Stimulated activated CD4-positive, alpha-beta T cell treated with anti-CD3 and anti-CD28 coated beads, Interleukin-2, amount 100 ng/mL, for 24 hours (primary cell): Measurements from ENCODE around the gene KMT5B.

Experiments used
- DNase-seq, 2 donors: peaks; one replicate each; pipeline ENCODE4 v3.0.0-alpha.2; 2020

Gene KMT5B

DNA sequence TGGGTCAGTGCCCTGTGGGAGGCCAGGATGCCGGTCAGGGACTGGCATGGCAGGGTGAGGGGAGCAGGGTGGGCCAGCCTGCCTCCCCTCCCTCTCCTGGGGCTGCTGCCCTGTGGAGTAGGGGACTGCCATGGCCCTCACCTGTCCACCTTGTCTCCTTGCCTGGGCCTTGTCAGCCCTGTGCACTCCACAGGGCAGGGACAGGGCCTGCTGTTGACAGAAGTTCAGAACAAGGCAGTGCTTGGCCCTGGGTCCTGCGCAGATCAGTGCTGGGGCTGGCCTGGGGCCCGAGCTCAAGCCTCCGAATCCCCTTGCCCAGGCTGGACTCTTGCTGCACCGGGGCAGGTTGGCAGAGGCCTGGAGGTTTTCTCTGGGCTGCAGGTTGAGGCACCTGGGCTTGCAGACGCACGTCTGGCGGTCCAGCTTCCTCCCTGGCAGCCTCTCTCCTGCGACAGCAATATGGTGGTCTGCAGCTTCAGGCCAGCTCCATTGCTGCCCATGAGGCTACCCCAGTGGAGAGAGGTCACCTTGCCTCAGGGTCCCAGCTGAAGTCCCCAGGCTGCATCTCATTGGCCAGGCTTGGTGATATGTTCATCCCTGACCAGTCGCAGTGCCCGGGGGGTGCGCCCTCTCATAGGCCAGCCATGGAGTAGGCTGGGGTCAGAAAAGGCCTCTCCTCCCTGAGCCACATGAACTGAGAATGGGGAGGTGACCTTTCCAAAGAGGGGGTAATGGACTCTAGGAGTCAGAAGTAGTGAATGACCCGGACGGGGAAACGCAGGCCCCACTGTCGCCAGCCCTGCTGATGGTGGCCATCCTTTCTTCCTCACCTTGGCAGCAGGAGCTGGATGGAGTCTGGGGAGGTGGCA, 70.4 kb downstream of the KMT5B start:
- DNase-seq, result no peak

DNA sequence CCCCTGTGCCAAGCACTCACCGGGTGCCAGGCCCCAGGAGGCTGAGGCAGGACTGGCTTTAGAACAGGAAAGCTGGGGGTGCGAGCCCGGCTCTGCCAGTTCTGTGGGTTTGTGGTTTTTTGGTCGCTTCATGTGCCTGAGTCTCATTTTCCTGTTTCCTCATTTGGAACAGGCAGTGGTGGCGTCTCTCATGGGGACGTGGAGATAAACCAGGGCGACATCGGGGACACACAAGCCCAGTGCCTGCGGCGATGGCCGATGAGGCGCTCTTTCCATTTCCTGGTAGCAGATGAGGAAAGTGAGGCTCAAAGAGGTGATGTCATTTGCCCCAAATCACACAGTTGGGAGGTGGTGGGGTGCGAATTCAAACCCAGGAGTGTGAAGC, 71.1 kb downstream of the KMT5B start:
- DNase-seq, result peak; percentile 35 to 71

DNA sequence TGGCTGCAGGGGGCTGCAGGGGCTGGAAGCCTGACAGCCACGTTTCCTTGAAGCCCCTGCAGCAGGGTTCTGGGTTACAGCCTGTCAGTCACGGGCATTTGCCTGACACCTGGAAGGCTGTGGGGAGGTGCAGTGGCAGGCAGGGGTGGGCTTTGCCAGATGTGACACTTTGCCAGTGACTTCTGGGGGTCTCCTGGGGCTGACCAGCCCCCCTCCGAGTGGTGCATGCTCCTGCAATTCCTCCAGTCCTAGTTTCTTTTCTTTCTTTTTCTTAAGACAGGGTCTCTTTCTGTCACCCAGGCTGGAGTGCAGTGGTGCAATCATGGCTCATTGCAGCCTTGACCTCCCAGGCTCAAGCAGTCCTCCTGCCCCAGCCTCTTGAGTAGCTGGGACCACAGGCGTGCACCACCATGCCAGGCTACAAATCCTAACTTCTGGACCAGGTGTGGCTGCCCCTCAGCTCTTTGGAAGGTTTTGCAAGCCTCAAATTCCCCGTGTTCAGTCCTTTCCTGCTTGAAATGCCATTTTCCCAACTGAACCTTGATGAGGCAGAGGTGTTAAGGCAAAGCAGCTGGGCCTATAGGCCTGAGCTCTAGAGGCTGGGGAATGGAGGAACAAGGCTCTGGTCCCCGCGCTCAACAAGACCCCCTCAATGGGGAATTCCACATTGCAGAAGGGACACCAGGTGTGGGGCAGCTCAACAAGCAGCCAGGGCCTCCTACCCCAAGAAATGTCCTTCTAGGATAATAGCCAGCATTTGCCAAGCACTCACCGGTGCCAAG, 71.7 kb downstream of the KMT5B start:
- DNase-seq, result no peak

DNA sequence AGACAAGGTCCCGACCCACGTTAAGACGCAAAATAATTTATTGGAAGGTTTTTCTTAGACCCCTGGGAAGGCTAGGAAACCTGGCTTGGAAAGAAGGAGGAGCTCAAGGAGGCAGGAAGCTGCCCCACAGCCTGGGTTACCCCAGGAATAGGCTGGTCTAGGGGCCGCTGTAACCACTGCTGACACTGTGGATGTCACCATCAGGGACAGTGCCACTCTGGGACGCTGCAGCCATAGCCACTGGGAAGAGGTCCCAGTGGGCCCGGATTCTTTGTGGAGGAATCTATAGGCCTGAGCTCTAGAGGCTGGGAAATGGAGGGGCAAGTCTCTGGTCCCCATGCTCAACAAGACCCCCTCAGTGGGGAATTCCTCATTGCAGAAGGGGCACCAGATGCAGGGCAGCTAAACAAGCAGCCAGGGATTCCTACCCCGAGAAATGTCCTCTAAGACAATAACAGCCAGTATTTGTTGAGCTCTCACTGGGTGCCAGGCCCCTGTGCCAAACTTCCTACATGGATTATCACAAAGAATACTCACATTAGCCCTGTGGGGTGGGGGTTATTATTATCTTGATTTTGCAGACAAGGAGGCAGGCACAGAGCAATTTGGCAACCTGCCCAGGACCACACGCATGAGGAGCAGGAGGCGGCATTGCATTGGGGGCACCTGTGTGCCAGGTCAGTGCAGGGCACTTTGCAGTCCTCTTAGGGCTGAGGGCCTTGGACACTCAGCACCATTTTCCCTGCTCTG, 72.4 kb downstream of the KMT5B start:
- no peak for DNase-seq

DNA sequence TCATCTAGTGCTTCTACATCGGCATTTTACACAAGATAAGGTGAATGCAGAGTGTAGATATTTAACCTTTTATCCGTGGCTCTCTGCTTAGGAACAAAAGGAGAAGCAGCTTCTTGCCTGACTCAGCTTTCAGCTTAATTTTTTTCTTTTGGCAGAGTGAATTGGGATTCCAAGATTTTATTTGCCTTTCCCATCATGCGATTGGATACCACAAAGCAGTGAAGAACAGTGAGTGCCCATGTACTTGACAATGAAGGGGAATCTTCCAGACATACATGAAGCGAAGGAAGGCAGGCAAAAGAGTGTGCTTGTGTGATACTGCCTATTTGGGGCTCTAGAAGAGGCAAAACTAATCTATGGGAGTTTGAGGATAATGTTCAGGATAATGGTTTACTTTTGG, 74.9 kb downstream of the KMT5B start:
- DNase-seq, result no peak

DNA sequence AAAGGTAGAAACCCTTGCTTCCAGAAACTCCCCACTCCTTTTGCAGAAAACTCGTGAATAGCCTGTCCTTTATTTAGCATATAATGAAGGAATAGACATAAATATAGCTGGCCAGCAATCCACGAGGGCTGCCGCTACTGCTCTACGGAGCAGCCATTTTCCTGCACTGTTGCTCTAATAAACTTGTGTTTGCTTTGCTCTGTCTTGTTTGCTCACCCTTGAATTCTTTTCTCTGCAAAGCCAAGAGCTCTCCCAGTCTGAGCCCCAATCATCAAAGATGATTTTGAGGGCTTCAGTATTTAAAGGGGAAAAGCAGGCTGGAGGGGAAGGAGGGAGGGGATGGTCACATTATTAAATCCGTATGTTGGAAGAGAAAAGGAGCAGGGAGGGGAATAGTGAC, 75.3 kb downstream of the KMT5B start:
- DNase-seq, result no peak

DNA sequence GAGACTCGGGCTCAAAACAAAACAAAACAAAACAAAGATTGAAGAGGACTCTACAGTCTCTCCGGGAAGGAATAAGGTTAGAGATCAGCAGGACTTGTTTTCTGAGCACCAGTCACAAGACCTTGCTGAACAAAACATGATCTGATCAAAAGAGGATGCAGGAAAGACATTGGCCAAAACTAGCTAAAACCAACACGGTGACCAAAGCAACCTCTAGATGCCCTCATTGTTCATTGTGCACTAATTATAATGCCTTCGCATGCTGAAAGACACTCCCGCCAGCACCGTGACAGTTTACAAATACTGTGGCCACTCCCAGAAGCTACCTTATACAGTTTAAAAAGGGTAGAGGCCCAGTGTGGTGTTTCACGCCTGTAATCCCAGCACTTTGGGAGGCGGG, 76.2 kb downstream of the KMT5B start:
- no peak for DNase-seq

DNA sequence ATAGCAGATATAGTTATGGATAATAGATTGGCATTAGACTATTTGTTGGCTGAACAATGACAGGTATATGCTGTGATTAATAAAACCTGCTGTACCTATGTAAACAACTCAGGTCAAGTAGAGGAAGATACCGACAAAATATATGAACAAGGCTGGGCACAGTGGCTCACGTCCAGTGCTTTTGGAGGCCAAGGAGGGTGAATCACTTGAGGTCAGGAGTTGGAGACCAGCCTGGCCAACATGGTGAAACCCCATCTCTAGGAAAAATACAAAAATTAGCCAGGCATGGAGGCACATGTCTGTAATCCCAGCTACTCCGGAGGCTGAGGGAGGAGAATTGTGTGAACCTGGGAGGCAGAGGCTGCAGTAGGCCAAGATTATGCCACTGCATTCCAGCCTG, 77.9 kb downstream of the KMT5B start:
- no peak for DNase-seq

DNA sequence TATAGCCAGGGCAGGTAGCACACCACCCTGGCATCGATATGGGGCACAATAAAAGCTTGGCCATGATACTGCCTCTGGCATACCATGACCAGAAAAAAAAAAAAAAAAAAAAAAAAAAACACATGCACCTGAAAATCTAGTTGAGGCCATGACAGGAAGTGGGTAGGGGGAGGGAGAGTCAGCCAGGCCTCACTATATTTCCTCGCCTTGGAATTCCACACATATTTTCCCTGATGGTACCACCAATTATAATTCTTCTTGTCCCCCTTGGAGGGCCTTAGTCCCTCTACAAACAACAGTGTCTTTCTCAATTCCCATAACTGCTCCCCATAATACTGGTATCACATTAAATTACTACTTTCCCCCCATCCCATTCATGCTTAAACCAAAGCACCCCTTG, 79.3 kb downstream of the KMT5B start:
- no peak for DNase-seq

DNA sequence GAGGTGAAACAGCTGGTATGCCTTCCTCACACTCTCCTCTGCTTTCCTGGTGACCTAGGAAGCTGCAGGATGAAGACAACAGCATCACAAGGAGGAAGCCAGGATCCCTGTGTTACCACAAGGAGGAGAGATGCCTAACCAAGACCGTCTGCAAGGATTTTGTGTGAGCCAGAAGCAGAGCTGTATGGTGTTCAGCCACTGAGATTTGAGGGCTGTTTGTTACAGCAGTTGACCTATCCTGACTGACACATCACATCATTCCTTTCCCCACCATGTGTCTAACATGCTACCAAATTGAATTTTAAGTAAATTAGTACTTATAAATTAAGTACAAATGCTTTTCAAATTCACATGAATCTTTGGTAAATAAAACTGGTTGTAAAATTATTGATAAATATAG, 83.0 kb downstream of the KMT5B start:
- DNase-seq, result no peak

DNA sequence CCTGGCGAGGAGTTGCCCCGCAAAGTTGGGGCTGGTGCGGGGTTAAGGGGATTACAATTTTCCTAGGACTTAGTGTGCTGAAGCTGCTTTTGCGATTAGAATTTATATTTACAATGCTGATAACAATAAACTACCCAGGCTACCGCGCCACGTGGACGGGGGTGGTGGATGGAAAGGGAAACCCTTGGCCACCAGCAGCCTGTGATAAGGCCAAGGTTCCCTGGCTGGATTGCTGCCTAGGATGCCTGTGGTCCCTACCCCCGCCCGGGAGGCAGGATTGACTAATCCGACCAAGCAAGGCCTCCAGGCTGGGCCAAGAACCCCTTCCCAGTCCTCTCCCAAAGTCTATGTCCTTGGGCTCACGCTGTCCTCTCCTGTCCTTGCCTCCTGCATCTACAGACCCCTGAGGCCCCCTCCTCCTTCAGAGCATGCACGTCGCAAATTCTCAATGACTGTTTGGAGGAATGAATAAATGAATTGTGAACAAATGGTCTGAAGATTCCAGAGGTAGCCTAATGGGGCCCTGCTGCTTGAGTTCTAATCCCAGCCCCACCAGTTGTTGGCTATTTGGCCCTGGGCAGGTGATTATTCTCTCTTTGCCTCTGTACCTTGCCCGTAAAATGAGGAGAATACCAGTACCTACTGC, 84.3 kb downstream of the KMT5B start:
- no peak for DNase-seq

DNA sequence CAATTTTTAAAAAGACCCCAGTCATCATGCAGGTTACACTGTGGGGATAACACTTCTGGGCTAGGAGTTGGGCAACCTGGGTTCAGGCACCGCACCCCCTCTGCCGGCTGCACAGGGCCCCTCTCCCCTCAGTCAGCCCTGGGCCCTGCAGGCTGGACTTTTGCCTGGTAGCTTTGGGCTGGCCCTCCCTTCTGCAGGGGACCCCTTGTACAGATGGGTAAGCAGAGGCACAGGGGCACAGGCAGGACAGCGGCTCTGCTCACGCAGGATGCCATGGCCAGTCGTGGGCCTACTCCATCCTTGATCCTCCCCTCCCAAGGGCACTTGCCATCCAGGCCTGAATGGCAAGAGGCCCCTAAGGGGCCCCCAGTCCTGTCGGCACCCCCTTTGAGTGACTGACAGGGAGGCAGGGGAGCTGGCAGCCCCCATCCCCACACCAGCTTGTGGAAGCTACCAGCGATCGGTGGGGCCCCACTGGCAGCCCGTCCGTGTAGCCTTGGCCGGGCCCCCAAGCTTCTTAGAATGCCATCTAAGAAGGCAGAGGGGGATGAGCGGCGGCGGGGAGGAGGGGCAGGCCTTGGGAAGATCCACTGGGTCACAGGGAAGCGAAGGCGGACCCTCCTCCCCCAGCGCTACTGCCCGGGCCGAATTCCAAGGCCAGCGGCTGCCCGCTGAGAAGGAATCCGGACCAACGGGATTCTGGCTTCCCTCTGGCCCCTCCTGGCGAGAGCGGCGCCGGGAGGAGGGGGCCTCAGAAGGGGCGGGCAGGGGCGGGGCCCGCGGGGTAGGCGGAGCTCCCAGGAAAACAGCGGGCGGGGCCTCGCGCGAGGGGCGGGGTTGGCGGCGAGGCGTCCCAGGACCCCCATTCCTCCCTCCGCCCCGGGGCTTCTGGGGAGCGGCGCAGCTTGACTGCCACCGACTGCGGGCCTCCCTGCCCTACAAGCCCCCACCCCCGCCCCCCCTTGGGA, 85.1 kb downstream of the KMT5B start:
- no peak for DNase-seq

DNA sequence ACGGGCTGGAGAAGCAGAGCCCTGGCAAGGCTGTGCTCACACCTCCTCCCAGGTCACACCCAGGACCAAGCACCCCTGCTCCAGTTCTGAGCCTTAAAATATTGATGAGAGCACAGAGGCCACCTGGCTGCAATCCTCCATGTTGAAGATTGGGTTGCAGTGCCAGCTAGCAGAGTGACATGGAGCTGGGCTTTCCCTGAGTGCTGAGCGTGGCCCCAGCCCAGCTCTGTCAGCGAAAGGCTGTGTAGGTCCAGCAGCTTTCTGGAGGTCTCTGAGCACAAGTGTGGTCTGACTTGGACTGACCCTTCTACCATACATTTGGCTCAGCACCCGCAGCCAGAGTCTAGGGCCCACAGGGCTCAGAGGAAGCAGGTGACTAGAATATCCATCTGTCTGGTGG, 87.9 kb downstream of the KMT5B start:
- DNase-seq, result no peak

DNA sequence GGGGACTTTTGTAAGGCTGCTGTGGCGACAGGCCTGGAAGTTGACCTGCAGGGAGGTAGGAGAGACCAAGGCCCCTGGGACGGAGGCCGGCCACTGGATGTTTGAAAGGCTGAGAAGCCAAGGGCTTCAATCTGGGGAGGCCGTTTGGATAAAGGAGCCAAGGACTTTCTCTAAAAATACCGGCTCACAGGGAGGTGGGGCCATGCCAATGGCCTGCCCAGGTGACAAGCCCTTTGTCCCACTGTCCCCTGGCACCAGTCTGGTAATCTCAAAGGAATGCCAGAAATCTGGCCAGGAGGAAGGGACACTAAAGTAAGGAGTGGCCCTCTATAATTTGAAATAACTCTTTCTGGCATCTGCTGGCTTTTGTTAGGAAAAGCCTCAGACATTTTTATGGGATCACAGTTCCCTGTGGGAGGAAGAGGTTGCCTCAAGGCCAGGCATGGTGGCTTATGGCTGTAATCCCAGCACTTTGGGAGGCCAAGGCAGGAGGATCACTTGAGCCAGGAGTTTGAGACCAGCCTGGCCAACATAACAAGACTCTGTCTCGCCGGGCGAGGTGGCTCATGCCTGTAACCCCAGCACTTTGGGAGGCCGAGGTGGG, 90.1 kb downstream of the KMT5B start:
- no peak for DNase-seq

DNA sequence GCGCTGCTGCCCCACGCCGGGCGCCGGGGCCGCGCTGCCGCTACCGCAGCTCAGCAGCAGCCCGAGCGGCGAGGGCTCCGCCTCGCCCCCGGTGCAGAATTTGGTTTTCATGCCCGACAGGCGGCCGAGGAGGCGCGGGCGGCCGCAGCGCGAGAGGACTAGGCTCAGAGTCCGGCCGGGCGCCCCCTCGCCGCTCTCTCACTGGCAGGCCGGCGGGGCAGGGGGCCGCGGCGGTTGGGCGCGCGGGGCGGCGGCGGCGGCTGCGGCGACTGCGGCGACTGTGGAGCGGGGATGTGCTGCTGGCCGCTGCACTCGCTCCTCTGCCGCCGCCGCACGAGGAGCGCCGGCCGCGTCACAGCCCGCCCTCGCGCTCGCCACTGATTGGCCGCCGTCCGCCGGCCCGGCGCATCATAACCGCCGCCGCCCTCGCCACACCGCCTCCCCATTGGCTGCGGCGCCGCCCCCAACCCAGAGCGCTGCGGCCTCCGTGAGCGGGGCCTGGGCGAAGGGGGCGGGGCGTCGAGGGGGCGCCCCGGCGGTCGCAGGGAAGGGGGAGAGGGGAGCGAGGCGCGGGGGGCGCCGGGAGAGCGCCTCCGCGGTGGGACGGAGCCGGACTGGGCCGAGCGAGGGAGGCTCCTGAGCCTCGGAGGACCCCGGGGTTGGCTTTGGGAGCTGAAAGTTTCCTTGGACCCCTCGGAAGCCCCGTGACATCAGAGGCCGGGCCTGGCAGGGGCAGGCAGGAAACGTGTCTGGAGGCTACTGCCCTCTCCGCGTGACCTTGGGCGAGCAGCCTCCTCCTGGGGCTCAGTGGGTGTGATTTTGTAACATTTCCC, 91.8 kb downstream of the KMT5B start, which contains the start of gene CHKA:
TSS of gene CHKA (minus strand) at position 322 of the 833 bp plus-strand sequence. CDS start at position 111, 211 bp downstream.
- peak; percentile 87 to 93 for DNase-seq

DNA sequence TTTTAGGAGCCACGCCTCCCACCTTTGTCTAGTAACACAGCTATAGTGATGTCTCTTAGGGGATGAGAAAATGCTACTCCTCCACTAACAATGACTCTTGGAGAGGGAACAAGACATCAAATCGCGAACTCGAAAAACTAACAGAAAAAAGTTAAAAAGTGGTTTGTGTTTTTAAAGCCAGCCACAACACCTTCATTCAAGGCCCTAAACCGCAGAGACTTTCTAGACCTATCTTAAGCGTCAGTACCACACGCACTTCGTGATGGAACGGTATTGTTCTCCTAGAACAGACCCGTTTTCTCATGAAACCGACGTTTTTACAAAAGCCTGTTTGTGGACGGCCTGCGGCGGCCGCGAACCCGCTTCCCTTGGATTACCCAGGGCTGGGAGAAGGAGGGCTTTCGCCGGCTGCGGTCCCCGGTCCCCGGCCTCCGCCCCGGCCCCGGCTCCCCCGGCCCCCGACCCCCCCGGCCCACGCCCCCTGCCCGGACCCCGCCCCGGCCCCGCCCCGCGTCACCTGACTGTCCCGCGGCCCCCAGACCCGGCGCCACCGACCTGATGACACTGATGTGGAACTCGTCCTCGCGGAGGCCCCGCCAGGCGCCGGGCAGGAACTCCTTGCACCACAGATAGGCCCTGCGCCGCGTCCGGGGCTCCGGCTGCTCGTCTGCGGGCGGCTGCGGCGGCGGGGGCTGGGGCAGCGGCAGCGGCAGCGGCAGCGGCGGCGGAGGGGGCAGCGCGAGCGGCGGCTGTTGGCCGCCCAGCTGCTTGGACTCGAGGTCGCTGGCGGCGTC, 92.6 kb downstream of the KMT5B start:
- DNase-seq, result peak; percentile 48 to 52

DNA sequence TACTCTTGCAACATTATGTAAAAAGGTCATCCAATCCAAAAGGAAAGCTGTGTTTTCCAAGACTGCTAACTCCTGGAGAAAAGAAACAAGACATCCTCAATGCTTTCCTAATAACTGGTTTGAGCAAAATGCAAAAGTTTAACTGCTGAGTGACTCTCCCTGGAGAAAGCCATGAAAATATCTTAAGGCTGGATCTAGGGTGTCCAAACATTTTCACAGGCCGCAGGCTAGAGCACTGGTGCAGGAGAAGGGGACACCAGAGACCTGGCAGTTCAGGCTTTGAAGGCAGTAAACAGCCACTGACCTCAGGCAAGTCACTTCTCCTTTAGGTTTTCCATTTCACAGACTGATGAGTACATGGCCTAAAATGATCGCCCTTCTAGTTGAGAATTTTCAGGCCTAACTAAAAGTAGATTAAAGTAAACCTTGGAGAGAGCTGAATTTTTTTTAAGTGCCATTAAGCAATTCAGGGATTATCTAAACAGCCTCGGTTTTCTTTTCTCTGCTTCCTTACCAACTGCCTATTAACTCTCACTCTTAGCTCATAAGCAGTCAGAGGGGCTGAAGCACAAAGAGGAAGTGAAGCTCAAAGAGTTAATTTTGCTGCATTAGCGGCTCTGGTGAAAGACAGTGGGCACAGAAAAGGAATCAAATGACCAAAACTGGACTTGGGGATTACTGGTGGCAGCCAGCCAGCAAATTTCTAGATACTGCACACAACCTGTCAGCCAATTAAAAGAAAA, 94.2 kb downstream of the KMT5B start:
- no peak for DNase-seq

DNA sequence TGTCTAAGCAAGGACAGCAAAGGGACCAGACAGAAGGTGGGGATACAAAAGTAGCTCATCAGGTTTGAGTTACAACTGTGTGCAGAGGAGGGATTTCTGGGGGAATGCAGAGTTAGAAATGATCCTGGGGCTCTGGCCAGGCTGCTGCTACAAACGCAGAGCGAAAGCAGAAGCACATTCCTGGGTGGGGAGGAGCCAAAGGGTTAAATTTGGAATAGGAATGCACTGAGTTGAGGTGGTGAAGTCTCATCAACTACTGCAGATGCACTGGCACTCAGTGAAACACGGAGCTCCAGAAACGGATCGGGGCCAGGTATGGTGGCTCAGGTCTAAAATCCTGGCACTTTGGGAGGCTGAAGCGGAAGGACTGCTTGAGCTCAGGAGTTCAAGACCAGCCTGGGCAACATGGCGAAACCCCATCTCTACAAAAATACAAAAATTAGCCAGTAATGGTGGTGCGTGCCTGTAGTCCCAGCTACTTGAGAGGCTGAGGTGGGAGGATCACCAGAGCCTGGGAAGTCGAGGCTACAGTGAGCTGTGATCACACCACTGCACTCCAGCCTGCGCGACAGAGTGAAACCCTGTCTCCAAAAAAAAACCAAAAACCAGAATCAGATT, 95.1 kb downstream of the KMT5B start:
- DNase-seq, result no peak
